Activated T-helper 9 cell treated with anti-CD3 and anti-CD28 coated beads, Interleukin-2, amount 50 U/mL, for 16 hours (primary cell): ENCODE results near the gene NME3.

ENCODE experiments used
- DNase-seq: peaks from one replicate; pipeline ENCODE4 v3.0.0-alpha.2; 2020; ENCODE audit warnings: low read depth

Gene NME3

DNA sequence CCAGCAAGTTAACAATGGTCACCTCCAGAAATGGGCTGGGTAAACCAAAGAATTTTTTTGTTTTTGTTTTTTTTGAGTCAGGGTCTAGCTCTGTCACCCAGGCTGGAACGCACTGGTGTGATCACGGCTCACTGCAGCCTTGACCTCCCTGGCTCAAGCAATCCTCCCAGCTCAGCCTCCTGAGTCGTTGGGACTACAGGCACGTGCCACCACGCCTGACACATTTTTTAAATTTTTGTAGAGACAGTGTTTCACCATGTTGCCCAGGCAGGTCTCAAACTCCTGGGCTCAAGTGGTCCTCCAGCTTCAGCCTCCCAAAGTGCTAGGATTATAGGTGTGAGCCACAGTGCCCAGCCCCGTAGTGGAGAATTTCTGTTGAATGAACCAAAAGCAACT lies 9.3 kb upstream of the NME3 start:
- DNase-seq: no peak

DNA sequence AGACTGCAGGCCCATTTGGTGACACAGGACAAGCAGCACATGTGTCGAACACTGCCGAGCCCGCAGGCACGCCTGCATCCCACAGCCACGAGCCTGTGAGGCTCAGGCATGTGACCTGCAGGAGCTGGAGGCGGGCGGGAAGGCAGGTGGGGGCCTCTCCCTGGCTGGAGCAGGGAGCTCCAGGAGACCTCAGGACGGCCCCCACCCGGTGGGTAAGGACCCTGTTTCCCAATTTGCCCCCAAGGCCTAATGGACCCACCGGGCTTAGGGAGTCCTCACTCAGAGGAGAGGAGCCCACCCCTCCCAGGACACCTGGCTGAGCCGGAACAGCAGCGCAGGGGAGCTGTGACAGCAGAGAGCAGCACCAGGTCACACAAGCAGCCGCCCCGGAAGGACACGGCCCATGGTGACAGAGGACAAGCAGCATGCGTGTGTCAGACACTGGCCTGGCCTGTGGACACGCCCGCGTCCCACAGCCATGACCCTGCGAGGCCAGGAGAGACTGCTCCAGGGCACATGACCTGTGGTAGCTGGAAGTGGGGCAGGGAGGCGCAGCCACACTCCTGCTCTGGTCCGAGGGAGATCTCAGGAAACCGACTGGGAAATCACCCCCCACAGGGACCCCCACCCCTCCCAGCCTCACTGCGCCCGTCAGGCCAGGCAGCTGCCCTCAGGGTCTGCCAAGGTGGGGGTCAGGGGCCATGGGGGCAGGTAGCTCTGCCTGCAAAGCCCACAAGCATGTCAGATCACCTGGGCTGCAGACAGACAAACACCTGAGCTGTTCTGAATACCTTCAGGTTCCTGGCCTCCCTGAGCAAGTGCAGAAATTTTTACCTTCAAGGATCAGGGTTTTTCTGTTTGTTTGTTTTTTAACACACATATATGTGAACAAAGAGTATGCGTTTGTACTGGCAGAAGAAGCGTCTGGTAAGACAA lies 8.7 kb upstream of the NME3 start:
- DNase-seq: no peak

DNA sequence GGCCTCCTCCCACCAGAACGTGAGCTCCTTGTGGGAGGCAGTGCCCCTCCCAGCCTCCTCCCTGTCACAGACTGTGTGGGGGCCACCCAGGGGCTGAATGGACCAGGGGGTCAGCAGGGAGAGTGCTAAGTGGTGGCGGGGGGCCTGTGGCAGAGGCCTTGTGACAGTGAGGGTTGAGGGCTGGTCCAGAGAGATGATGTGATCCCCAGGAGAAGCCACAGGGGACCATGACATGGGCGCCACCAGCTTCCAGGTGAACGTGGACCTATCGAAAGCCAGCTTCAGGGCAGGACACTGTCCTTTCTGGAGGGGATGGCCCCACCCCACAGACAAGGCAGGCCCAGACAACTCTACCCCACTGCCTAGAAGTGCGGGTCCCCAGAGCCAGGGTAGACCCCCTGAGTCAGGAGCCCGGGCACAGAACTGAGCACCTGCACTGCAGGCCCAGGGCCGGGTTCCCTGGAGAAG lies 7.9 kb upstream of the NME3 start:
- DNase-seq: no peak

DNA sequence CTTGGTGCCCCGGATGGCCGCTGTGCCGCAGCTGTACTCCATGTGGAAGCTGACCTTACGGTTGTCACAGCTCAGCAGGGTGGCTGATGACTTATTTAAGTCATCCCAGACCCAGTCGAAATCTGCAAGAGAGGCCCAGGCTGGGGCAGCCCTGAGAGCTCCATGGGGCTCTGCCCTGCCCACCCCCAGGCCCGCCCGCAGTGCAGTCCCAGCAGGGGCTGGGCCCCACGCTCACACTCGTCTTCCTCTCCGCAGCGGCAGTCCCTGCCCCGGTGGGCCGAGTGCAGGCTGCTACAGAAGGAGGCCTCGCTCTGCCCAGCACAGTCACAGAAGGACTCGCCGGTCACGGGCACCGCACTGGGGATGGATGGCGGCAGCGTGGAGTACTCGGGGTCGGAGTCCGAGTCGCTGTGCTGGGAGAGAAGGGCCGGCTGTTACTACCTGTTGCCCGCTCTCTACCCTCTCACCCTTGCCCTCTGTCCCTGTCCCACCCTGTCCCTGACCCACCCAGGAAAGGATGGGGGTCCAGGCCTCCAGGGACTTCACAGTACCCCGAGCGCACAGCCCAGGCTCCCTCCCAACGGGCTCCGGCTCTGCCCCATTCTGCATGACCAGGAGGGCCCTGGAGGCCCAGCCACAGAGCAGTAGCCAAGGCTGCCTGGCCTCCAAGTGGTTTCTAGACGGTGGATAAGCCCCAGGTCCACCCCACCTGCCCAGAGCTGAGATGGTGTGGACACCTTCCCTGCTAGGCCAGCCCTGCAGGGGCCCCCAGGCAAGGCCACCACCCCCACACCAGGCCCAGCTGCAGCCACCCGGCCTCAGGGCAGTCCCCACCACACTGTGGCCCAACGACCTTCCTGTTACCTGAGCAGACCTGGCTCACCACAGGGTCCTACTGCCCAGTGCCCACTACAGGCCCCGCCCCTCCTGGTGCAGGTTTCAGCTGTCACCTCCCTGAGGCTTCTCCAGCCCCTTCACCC lies 7.1 kb upstream of the NME3 start:
- no peak for DNase-seq

DNA sequence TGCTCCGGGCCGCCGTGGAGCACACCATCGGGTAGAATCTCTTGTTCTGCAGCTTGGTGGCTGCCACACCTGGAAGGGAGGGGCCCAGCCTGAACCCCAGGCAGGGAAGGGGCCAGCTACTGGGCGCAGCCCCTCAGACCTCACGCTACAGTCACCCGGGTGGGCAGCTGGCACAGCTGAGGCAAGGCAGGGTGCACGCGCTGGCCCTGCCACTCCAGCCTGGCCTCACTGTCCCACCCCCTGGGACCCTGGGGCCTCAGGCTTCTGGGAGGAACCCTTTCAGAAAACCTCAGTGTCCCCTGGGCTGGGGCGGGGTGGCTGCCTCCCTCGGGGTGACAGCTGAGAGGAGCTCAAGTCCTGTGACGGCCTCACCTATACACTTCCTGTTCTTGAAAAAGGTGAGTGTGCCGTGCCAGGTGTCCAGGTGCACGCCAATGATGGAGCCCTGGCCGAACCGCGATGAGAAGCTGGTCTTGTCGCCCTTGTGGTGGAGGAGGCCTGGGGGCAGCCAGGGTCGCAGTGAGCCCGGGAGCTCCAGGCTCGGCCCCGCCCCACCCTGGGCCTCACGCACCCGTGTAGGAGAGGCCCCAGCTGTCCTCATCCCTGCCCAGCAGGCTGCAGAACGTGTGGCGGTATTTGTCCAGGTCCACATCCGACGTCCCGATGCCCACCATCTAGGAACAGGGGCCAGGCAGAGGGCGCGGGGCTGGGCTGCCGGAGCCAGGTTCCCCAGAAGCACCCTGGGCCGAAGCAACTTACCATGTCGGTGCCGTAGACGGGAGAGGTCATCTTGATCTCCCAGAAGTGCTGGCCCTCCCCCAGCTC lies 6.2 kb upstream of the NME3 start:
- DNase-seq: no peak

DNA sequence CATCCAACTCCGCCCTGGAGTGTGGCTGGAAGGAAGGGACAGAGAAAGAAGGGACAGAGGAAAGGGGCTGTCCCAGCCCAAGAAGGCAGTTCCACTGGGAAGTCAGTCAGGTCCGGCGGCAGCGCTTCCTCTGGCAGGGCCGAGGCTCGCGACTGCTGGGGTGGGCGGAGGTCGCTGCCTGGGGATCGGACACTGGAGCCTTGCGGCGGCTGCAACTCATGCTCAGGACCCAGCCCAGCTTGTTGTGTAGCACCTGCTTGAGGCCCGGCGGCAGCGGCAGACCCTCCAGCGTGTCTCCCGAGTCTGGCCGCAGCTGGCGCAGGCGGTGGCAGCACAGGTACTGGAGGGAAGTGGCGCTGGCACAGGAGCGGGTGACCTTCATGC lies 5.6 kb upstream of the NME3 start:
- no peak for DNase-seq

DNA sequence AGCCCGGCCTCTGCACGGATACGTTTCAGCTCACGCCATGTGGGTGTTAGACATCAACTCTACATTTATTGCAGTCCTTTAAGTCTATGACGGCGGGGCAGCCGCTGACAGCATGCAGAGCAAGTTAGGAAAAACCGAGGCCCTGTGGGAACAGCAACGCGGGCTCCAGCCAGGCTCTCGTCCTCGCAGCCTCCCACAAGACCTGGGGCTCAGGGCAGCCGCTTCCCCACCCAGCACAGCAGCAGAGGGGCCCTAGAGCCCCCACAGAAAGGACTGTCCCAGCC lies 5.3 kb upstream of the NME3 start:
- no peak for DNase-seq

DNA sequence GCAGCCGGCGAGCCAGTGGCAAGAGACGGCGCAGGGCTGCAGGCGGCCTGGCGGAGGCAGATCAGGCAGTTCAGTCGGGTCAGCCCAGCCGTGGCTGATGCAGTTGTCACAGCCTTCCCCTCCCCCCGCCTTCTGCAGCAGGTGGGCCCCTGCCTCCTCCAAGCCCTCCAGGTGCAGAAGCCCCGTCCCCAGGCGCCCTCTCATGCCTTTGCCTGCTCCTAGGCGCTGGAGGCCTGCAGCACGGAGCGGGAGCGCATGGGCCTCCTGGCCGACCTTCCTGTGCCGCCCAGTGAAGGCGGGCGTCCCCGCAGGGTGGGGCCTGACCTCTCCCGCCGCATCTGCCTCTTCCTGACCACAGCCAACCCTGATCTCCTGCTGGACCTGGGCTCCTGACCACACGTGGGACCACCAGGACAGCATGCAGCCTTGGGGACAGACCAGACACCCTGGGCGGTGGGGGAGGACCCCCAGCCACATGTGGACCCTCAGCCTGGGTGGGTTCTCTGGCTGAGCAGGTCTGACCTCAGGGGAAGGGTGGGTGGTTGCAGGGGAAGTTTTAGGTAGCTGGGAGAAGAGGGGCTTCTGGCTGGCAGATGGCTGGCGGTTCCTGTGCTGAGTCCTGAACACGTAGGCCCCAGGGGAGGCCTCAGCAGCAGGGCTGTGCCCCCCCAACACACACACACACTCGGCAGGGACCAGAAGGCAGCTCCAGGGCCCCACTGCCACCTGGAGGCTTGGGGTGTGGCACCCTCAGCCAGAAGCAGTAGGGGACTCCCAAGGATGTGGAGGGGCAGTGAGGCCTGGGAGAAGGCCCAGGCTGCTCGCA lies 4.7 kb upstream of the NME3 start:
- no peak for DNase-seq

DNA sequence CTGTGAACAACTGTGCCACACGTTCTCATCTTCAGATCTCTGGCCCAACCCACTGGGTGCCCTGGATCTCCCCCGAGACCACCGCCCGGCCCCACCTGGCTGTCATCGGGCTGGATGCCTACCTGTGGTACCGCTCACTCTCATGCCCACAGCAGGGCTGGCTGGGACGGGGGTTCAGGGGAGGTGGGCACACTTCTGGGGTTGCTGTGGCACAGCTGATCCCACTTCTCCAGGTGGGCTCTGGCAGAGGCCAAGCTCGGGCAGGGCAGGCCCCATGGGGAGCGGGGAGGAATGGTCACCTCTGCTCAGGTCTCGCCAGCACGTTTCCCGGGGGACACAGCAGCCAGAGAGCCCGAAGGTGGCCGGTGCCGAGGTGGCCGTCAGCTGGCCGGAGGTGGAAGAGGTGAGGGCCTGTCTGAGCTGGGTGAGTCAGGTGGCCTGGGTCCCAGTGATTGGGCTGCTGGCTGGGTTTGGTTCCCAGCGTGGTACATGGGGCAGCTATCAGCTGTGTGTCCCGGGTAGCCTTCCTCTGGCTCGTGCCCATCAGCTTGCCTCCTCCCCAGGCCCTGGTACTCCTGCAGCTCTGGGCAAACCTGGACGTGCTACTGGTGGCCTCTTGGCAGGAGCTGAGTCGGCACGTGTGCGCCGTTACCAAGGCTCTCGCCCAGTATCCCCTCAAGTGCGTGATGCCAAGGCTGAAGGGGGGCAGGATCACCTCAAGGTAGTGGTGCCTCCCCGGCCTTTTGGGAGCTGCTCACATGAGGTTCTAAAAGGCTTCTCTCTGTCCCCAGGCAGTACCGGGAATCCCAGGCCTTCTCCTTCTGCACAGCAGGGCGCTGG lies 3.9 kb upstream of the NME3 start:
- no peak for DNase-seq

DNA sequence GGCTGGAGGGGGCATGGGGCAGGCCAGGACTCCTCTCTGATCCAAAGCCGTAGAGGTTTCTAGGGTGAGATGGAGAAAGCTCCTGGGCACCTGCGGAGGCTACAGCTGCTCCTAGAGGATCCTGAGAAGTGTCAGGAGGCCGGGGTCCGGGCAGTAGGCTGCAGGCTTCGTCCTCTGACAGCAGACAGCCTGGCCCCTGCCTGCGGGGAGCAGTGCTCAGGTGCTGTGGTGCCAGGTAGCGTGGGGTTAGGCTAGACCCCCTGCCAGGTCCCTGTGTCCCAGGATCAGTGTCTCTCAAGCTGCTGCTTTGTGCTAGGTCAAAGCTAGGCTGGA lies 3.1 kb upstream of the NME3 start:
- no peak for DNase-seq

DNA sequence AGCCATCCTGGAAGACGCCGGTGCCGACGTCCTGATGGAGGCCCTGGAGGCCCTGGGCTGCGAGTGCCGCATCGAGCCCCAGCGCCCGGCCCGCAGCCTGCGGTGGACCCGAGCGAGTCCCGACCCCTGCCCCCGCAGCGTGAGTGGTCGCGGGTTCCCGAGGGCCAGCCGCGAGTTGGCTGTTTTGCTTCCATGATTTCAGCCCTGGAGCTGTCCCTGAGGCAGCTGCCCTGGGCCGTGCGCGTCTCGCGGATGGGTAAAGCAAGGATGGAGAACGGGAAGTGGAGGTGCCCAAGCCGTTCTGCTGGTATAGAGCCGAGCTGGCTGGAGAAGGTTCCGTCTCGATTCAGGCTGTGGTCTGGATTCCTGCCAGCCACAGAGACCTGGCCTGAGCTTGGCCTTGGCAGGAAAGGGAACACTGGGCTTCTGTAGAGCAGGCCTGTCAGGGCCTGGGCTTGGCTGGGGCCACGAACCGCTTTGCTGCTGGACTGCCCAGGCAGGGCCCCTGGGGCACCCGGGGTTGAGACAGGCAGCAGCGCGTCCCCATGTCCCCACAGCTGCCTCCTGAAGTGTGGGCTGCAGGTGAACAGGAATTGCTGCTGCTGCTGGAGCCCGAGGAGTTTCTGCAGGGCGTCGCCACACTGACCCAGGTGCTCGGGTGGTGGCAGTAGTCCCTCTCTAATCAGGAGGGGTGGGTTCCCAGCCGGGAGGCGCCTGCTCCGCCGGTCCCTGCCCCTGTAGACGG lies 2.5 kb upstream of the NME3 start:
- no peak for DNase-seq

DNA sequence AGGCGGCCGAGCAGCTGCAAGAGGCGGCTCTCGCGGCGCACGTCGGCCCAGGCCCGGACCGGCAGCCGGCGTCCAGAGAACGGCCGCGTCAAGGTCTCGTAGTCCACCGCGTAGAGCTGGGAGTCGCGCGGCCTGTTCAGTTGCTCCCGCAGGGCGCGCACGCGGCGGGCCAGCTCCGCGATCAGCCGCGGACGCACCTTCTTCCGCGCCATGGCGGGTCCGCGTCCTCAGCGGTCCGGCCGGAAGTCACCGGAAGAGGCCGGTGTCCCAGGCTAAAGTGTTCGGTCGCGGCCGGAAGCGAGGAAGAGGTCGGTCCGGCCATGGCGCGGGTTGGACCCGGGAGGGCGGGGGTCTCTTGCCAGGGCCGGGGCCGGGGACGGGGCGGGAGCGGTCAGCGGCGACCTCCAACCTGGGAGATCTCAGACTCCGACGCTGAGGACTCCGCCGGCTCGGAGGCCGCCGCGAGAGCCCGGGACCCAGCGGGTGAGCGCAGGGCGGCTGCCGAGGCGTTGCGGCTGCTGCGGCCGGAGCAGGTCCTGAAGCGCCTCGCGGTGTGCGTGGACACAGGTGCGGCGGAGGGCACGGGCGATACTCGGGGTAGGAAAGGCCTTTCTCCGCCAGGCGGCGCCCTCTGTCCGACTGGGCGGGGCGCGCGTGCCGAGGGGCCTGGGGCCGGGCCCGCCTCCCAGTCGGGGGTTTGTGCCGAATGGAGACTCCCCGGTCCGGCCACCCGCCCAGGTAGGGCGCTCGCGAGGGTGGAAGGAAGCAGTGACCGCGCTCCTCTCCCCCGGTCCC lies 1.8 kb upstream of the NME3 start, which contains the start of gene MRPS34:
Gene MRPS34 (minus strand): TSS at position 227 of the 795 bp plus-strand sequence. CDS start 15 bp downstream, at position 212.
- DNase-seq: peak; percentile 70

DNA sequence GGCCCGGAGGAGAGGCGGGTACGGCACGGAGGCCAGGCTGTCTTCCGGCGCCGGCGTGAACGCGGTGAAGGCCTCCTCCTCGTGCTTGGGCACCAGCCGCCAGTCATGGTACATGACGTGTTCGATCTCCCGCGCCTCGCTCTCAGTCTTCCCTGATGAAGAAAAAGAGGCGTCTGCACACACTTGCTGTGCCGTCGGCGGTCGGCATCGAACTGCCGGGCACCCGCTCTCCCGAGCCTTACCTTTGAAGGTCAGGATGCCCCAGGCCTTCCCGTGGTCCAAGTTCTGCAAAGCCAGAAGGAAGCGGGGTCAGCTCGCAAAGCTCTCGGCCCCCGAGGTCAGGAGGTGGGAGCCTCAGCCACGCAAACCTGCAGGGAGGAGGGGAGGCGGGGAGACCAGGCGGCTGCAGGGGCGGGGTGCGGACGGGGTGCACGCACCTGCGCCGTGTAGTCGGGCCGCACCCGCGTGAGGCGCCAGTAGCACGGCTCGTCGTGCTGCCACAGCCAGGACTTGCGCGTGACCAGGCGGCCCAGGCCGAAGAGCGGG lies 1.1 kb upstream of the NME3 start, which contains the start of gene EME2:
Gene EME2 (plus strand): TSS at position 449 of the 546 bp plus-strand sequence. CDS start 418 bp downstream, outside the sequence.
- peak; percentile 41 for DNase-seq

DNA sequence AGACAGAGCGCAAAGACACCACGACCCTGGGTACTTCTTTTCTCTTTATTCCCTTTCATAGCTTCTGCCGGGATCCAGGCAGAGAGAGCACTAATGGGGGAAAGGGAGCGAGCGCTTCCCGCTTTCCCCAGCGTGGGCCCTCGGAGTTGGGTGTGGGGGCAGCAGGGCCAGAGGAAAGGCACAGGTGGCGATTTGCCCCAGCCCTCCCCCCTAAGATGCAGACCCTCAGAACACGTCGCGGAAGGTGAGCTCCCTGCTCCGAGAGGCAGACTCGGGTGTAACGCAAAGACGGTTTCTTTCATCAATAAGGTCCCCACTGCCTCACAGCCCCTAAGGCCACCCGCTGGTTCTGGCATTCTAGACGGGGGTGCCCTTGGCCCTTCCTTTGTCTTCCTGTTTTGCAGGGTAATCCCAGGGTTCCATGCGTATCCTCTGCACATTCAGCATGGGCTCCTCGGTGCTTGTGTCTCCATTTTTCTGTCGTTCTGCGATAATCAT lies 570 bp upstream of the NME3 start:
- no peak for DNase-seq

DNA sequence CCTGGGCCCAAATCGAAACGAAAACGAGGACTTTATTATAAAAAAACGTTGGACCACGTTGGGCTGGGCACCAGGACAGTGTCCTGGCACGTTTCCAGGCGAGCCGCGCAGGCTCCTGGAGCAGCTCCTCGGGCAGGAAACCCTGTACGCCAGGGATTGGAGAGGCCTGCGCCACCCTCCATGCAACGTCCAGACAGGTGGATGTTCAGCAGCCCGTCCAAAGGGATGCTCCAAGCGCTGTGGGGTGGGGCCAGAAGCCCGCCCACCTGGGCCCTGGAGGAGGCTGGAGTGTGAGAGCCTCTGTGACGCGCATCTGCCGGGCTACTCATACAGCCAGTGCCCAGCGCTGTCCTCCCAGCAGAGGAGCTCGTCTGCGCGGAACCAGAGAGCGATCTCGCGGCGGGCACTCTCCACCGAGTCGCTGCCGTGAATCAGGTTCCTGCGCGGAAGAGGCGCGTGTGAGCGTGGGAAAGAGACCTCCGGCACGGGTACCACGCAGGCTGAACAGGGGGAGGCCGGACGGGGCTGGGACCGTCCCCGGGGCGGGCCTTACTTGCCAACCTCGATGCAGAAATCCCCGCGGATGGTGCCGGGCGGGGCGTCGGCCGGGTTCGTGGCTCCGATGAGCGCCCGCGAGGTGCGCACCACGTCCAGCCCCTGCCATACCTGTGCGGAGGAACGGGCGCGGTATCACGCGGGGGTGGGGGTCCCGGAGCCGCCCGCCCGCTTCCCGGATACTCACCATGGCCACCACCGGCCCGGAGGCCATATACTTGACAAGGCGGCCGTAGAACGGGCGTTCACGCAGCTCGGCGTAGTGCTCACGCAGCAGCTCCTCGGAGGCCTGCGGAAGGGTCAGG lies 785 bp downstream of the NME3 start:
- peak; percentile 47 for DNase-seq

DNA sequence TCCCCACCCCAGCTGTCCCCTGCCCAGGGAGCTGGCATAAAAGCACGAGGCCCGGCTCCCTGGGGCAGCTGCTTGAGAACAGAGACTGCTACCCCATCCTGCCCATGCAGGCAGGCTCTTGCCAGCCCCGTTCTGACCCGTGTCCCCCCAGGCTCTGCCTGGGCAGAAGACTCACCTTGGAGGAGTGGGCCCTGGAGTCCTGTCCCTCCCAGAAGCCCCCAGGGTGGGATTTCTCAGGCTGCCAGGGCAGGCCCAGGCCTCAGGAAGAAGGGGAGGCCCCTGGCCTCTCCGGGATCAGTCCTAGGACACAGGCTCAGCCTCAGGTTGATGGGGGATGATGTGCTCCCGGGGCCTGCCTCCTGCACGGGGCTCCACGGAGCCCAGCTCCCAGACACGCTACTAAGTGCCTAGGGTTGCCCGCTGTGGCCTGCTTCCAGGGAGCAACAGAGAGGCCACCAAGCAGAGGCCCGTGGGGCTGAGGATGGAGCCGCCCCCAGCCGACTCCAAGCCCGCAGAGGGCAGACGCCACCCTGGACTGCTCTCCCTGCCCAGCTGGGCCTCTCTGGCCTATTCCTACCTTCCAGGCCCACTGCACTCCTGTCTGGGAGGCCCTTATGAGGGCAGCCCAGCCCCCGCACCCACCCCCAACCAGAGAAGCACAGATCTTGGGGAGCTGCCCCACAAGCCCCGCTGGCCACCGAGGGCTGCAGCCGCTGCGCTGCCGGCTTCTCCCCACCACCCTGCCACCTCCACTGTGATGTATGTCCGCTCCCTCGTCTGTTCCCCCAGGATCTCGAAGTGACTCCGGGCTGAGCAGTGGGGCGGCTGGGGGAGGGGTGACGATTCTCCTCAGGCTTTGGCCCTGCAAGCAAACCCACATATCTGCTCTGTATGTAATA lies 1.7 kb downstream of the NME3 start:
- DNase-seq: no peak
